ENCODE data around the gene ENDOD1.
A peak's percentile ranks its signal among the peaks of the same experiment; 100 is the strongest.
"Not testable (repeated sequence)": the region's sequence is repeated elsewhere in the genome, so short reads cannot be mapped to it uniquely, and the experiment has no call there.

ENDOD1 gene

GRCh38 chr11:95103701-95104100 is 14.1 kb downstream of the ENDOD1 start:
- DNase-seq: no peak
- no peak for ATAC-seq (replicated peaks)
- Mint-ChIP-seq H3K27me3 (no peaks in the 10 kb centered on the region), H3K27ac (peak overlapping the region; percentile 38), H3K9me3 (no peaks in the 10 kb centered on the region), H3K4me3 (no peak overlapping the region), H3K4me1 (peaks cover 45 to 68% of the 10 kb centered on the region in 2 donors), H3K36me3 (peaks cover 7 to 17% of the 10 kb centered on the region in 2 donors)

DNA sequence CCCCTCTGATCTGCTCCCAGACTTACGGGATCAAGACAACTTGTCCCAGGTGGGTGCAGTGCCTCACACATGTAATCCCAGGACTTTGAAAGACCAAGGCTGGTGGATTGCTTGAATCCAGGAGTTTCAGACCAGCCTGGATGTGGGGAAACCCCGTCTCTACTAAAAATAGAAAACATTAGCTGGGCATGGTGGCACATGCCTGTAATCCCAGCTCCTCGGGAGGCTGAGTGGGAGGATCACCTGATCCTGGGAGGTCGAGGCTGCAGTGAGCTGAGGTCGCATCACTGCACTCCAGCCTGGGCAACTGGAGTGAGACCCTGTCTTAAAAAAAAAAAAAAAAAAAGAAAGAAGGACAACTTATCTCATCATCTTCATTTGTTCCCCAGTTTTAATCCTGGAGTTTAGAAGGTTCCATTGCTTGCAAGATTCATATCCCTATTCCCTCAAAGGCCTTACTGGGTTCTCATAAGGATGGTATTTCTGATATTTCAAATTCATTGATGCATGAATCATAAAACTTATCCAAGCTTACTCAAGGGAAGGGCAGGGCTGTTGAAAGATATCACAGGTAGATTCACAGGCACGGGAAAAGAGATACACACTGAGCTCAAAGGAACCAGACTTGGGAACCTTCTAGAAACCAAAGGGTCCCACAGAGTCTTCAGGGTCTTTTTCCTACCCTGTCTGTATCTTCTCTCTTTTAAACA is 14.6 kb downstream of the ENDOD1 start:
- Mint-ChIP-seq H3K27me3 (no peaks in the 10 kb centered on the region), H3K4me3 (no peak overlapping the region), H3K36me3 (peaks cover 5 to 13% of the 10 kb centered on the region in 2 donors), H3K27ac (peak overlapping the region; percentile 38), H3K9me3 (no peaks in the 10 kb centered on the region), H3K4me1 (peaks cover 46 to 68% of the 10 kb centered on the region in 2 donors)
- no peak for DNase-seq
- ATAC-seq (replicated peaks): no peak

DNA sequence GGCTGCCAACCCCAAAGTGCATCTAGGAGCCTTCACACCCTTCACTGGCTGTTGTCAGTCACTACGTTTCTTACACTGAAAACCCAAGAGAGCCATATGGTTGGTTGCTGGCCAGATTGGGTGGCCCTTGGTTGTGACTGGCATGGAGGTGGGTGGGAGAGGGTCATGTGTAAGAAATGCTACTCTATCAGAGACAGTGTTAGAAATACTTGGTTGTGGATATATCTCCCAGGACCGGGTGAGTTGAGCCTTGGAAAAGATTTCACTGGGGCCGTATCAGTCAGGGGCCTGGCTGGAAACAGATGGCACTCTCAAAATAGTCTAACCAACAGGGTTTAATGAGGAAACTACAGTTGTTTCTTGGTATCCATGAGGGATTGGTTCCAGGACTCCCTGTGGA is 15.2 kb downstream of the ENDOD1 start:
- Mint-ChIP-seq H3K9me3 (no peaks in the 10 kb centered on the region), H3K27me3 (no peaks in the 10 kb centered on the region), H3K4me3 (no peak overlapping the region), H3K27ac (no peak overlapping the region), H3K36me3 (peaks cover 9 to 18% of the 10 kb centered on the region in 2 donors), H3K4me1 (peaks cover 48 to 72% of the 10 kb centered on the region in 2 donors)
- ATAC-seq (replicated peaks): no peak
- no peak for DNase-seq

DNA sequence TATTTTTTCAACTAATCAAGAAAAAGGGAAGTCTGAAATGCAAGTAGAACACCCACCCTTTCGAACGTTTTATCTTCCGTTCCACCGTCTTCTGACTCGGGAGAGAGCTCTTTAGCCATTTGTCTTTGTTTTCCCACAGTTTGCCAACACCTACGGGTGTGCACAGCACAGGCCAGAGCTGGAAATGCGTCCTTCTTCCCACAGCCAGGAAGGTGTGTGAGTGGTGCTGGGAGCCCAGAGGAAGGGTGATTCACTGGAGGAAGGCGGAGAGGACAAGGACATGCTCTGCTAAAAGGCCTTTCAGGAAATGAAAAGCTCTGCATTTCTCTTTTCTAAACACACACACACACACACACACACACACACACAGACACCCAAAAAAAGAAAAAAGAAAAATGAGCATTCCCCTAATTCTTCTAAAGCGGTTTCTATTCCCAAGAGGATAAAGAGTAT is 18.5 kb downstream of the ENDOD1 start:
- Mint-ChIP-seq H3K27me3 (no peaks in the 10 kb centered on the region), H3K4me3 (peak overlapping the region; percentile 78 to 79), H3K4me1 (peaks cover 52 to 73% of the 10 kb centered on the region in 2 donors), H3K27ac (peak overlapping the region; percentile 92), H3K9me3 (no peaks in the 10 kb centered on the region), H3K36me3 (peaks cover 16 to 24% of the 10 kb centered on the region in 2 donors)
- ATAC-seq (replicated peaks) (peak; percentile 49 to 59), DNase-seq (no peak)

GRCh38 chr11:95108671-95109551 is 19.3 kb downstream of the ENDOD1 start:
- DNase-seq (no peak), ATAC-seq (replicated peaks) (peak; percentile 45 to 69)
- peaks cover 0 to 1% of the 10 kb centered on the region in 2 donors for H3K9me3 Mint-ChIP-seq
- H3K36me3 Mint-ChIP-seq: peaks cover 18 to 27% of the 10 kb centered on the region in 2 donors
- peaks cover 49 to 66% of the 10 kb centered on the region in 2 donors for H3K4me1 Mint-ChIP-seq
- peak overlapping the region; percentile 92 for H3K27ac Mint-ChIP-seq
- no peaks in the 10 kb centered on the region for H3K27me3 Mint-ChIP-seq
- H3K4me3 Mint-ChIP-seq: peak overlapping the region; percentile 78 to 79

DNA sequence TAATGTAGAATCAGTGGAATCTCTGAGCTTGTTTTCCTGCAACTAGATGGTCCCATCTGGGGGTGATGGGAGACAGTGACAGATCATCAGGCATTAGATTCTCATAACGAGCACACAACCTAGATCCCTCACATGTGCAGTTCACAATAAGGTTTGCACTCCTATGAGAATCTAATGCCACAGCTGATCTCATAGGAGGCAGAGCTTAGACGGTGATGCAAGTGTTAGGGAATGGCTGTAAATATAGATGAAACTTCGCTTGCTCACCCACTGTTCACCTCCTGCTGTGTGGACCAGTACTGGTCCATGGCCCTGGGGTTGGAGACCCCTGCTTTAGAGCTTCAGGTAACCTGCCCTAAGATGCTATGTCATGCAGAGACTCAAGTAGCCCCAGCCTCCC is 21.8 kb downstream of the ENDOD1 start:
- H3K36me3 Mint-ChIP-seq: peaks cover 18 to 27% of the 10 kb centered on the region in 2 donors
- ATAC-seq (replicated peaks); H3K4me3 Mint-ChIP-seq; H3K27ac Mint-ChIP-seq; DNase-seq; H3K27me3 Mint-ChIP-seq; H3K9me3 Mint-ChIP-seq: not testable (repeated sequence)
- peaks cover 41 to 57% of the 10 kb centered on the region in 2 donors for H3K4me1 Mint-ChIP-seq

GRCh38 chr11:95111923-95112540 is 22.4 kb downstream of the ENDOD1 start:
- ATAC-seq (replicated peaks) (no peak), DNase-seq (no peak)
- H3K4me3 Mint-ChIP-seq: no peak overlapping the region
- H3K27me3 Mint-ChIP-seq: no peaks in the 10 kb centered on the region
- H3K27ac Mint-ChIP-seq: no peak overlapping the region
- peaks cover 18 to 27% of the 10 kb centered on the region in 2 donors for H3K36me3 Mint-ChIP-seq
- peaks cover 39 to 51% of the 10 kb centered on the region in 2 donors for H3K4me1 Mint-ChIP-seq
- H3K9me3 Mint-ChIP-seq: peaks cover 0 to 1% of the 10 kb centered on the region in 2 donors

- H3K4me1 Mint-ChIP-seq: peaks cover 22 to 34% of the 10 kb centered on the region in 2 donors
- ATAC-seq (replicated peaks): no peak
- H3K27me3 Mint-ChIP-seq: no peaks in the 10 kb centered on the region
- no peak overlapping the region for H3K27ac Mint-ChIP-seq
- H3K9me3 Mint-ChIP-seq: peaks cover 5 to 6% of the 10 kb centered on the region in 2 donors
- peaks cover 15 to 22% of the 10 kb centered on the region in 2 donors for H3K36me3 Mint-ChIP-seq
- DNase-seq: no peak
- no peak overlapping the region for H3K4me3 Mint-ChIP-seq
Observed at GRCh38 chr11:95115597-95115996, 26.0 kb downstream of the ENDOD1 start.

DNA sequence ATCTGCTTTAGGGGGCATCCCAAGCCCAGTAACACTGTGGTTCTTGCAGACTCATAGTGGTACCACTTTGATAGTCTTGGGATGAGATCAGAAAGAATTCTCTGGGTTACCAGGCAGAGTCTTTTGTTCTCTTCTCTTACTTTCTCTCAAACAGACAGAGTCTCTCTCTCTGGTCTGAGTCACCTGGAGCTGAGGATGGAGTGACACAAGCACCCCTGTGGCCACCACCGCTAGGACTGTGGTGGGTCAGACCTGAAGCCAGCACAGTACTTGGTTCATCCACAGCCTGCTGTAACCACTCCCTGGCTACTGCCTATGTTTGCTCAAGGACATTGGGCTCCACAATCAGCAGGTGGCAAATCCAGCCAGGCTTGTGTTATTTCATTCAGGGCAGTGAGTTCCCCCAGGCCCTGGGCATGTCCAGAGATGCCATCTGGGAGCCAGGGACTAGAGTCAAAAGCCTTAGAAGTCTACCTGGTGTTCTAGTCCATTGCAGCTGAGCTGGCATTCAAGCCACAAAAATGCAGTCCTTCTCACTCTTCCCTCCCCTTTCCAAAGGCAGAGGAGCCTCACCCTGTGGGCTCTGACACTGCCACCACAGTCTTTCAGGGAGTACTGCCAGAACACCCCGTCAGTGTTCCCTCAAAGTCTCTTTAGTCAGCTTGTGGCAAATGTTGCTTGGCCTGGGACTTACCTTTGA is 29.9 kb downstream of the ENDOD1 start:
- peaks cover 4 to 5% of the 10 kb centered on the region in 2 donors for H3K9me3 Mint-ChIP-seq
- no peak overlapping the region for H3K4me3 Mint-ChIP-seq
- ATAC-seq (replicated peaks): no peak
- peaks cover 7 to 8% of the 10 kb centered on the region in 2 donors for H3K36me3 Mint-ChIP-seq
- no peaks in the 10 kb centered on the region for H3K27me3 Mint-ChIP-seq
- DNase-seq: no peak
- H3K27ac Mint-ChIP-seq: no peak overlapping the region
- peaks cover 15 to 32% of the 10 kb centered on the region in 2 donors for H3K4me1 Mint-ChIP-seq

DNA sequence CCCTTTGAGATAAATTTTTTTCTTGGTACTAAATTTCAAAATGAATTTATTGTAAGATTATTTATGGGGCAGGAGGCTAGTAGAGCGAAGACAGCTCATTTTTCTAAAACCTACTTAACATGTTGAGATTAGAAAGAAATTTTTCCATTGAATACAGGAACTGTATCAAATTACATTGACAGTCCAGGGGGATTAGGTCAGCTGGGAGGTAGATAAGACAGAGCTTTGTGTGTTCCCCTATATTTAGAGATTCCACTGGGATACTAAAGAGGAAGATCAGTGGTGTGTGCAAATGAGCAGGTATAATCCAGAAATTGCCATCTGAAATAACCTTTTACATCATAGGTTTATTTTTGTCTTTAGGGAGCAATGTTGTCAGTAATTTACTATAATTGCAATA is 32.1 kb downstream of the ENDOD1 start:
- H3K27me3 Mint-ChIP-seq: no peaks in the 10 kb centered on the region
- peaks cover 13 to 15% of the 10 kb centered on the region in 2 donors for H3K36me3 Mint-ChIP-seq
- H3K4me1 Mint-ChIP-seq: peaks cover 15 to 32% of the 10 kb centered on the region in 2 donors
- no peak for DNase-seq
- ATAC-seq (replicated peaks): no peak
- no peak overlapping the region for H3K27ac Mint-ChIP-seq
- H3K9me3 Mint-ChIP-seq: peaks cover 4 to 5% of the 10 kb centered on the region in 2 donors
- no peak overlapping the region for H3K4me3 Mint-ChIP-seq

GRCh38 chr11:95123556-95123955 is 33.9 kb downstream of the ENDOD1 start:
- peaks cover 0 to 2% of the 10 kb centered on the region in 2 donors for H3K9me3 Mint-ChIP-seq
- DNase-seq (no peak), ATAC-seq (replicated peaks) (no peak)
- no peaks in the 10 kb centered on the region for H3K27me3 Mint-ChIP-seq
- no peak overlapping the region for H3K27ac Mint-ChIP-seq
- H3K4me1 Mint-ChIP-seq: peaks cover 13 to 28% of the 10 kb centered on the region in 2 donors
- peaks cover 10 to 19% of the 10 kb centered on the region in 2 donors for H3K36me3 Mint-ChIP-seq
- H3K4me3 Mint-ChIP-seq: no peak overlapping the region

DNA sequence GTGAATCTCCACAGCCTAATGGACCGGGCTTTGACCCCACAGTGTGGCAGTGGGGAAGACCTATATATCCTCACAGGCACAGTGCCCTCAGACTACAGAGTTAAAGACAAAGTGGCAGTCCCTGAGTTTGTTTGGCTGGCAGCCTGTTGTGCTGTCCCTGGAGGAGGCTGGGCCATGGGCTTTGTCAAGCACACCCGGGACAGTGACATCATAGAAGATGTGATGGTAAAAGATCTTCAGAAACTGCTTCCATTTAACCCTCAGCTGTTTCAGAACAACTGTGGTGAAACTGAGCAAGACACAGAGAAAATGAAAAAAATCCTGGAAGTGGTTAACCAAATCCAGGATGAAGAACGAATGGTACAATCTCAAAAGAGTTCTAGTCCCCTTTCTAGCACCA is 39.0 kb downstream of the ENDOD1 start:
- ATAC-seq (replicated peaks) (no peak), DNase-seq (no peak)
- Mint-ChIP-seq H3K36me3 (peaks cover 23 to 32% of the 10 kb centered on the region in 2 donors), H3K27me3 (no peaks in the 10 kb centered on the region), H3K4me3 (no peak overlapping the region), H3K9me3 (no peaks in the 10 kb centered on the region), H3K4me1 (peaks cover 0 to 2% of the 10 kb centered on the region in 2 donors), H3K27ac (no peak overlapping the region)

GRCh38 chr11:95132956-95133355 is 43.3 kb downstream of the ENDOD1 start:
- Mint-ChIP-seq H3K4me1 (no peaks in the 10 kb centered on the region), H3K4me3 (no peak overlapping the region), H3K36me3 (peaks cover 18 to 24% of the 10 kb centered on the region in 2 donors), H3K27ac (no peak overlapping the region), H3K9me3 (no peaks in the 10 kb centered on the region), H3K27me3 (no peaks in the 10 kb centered on the region)
- DNase-seq (no peak), ATAC-seq (replicated peaks) (no peak)

DNA sequence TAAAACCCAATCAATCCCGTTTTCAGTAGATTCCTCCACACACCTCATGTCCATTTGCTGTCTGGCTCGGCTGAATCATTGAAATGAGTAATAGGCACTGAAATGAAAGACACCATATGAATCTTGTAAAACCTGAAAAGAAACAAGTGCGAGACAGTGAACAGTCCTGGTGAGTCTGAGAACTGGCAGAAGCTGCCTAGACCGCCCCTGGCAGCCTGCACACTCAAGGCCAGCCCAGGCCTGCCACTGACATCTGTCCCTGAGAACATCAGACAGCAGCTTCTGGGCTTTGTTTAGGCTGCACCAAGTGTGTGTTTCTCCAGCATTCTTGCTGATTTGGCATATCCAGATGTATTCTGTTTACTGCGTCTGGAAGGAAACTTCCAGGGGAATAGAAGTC is 44.8 kb downstream of the ENDOD1 start:
- no peak for ATAC-seq (replicated peaks)
- H3K9me3 Mint-ChIP-seq: no peaks in the 10 kb centered on the region
- no peak overlapping the region for H3K4me3 Mint-ChIP-seq
- no peak overlapping the region for H3K27ac Mint-ChIP-seq
- peaks cover 4 to 5% of the 10 kb centered on the region in 2 donors for H3K4me1 Mint-ChIP-seq
- peaks cover 10 to 12% of the 10 kb centered on the region in 2 donors for H3K36me3 Mint-ChIP-seq
- no peak for DNase-seq
- H3K27me3 Mint-ChIP-seq: no peaks in the 10 kb centered on the region
